NK-92 (cell line): Measurements from ENCODE around the gene FBXO21.
"Not testable (repeated sequence)": the region's sequence is repeated elsewhere in the genome, so short reads cannot be mapped to it uniquely, and the experiment has no call there.

Source experiments
- DNase-seq: peaks from one replicate; lab custom pipeline; 2025; ENCODE audit not compliant: unreplicated experiment; lab: John Stamatoyannopoulos, UW

FBXO21 gene

GRCh38 chr12:117190210-117190781, at the start of gene FBXO21:
Gene FBXO21, minus strand, starts transcription at chr12:117190470. Its CDS starts 14 bp downstream, at chr12:117190456.
- DNase-seq = peak; percentile 63

- DNase-seq = no peak
These were observed 46.3 kb upstream of the FBXO21 start for GRCh38 chr12:117236456-117237001.

- DNase-seq = no peak
These were observed 45.0 kb upstream of the FBXO21 start for GRCh38 chr12:117235261-117235660.

- no peak for DNase-seq
These were observed 44.2 kb upstream of the FBXO21 start for GRCh38 chr12:117234441-117234840.

GRCh38 chr12:117231750-117232149, 41.5 kb upstream of the FBXO21 start:
- DNase-seq = no peak

GRCh38 chr12:117228239-117228638, 38.0 kb upstream of the FBXO21 start:
- no peak for DNase-seq

GRCh38 chr12:117227000-117227653, 36.9 kb upstream of the FBXO21 start:
- DNase-seq = no peak

- no peak for DNase-seq
These were observed 36.2 kb upstream of the FBXO21 start for GRCh38 chr12:117226505-117226904.

GRCh38 chr12:117225179-117225578, 34.9 kb upstream of the FBXO21 start:
- no peak for DNase-seq

- DNase-seq = not testable (repeated sequence)
These were observed 30.7 kb upstream of the FBXO21 start for GRCh38 chr12:117220947-117221346.

- no peak for DNase-seq
These were observed 27.9 kb upstream of the FBXO21 start for GRCh38 chr12:117218149-117218548.

GRCh38 chr12:117216686-117217085, 26.4 kb upstream of the FBXO21 start:
- no peak for DNase-seq

GRCh38 chr12:117214797-117215196, 24.5 kb upstream of the FBXO21 start:
- no peak for DNase-seq

- DNase-seq = no peak
These were observed 23.1 kb upstream of the FBXO21 start for GRCh38 chr12:117213295-117213808.

- no peak for DNase-seq
These were observed 22.4 kb upstream of the FBXO21 start for GRCh38 chr12:117212563-117213190.

- DNase-seq = no peak
These were observed 20.1 kb upstream of the FBXO21 start for GRCh38 chr12:117210266-117210918.

GRCh38 chr12:117209626-117210025, 19.4 kb upstream of the FBXO21 start:
- no peak for DNase-seq

- DNase-seq = no peak
These were observed 18.7 kb upstream of the FBXO21 start for GRCh38 chr12:117208811-117209455.

- no peak for DNase-seq
These were observed 17.9 kb upstream of the FBXO21 start for GRCh38 chr12:117208206-117208605.

GRCh38 chr12:117207675-117208074, 17.4 kb upstream of the FBXO21 start:
- no peak for DNase-seq

GRCh38 chr12:117202556-117202955, 12.3 kb upstream of the FBXO21 start:
- no peak for DNase-seq
